Activated CD4-positive, CD25-positive, alpha-beta regulatory T cell treated with anti-CD3 and anti-CD28 coated beads, Interleukin-2, amount 50 U/mL, for 72 hours (primary cell): ENCODE measurements around the gene TTLL13.

Experiments used
- DNase-seq: peaks from one replicate; pipeline ENCODE4 v3.0.0; 2021

TTLL13 gene

GRCh38 chr15:90217671-90218394, 31.5 kb upstream of the TTLL13 start:
- no peak for DNase-seq

- peak; percentile 57 for DNase-seq
Measured at GRCh38 chr15:90219421-90220141, 29.8 kb upstream of the TTLL13 start.

GRCh38 chr15:90221246-90221900, 28.0 kb upstream of the TTLL13 start:
- DNase-seq, result no peak

GRCh38 chr15:90222547-90222946, 26.8 kb upstream of the TTLL13 start:
- no peak for DNase-seq

DNA sequence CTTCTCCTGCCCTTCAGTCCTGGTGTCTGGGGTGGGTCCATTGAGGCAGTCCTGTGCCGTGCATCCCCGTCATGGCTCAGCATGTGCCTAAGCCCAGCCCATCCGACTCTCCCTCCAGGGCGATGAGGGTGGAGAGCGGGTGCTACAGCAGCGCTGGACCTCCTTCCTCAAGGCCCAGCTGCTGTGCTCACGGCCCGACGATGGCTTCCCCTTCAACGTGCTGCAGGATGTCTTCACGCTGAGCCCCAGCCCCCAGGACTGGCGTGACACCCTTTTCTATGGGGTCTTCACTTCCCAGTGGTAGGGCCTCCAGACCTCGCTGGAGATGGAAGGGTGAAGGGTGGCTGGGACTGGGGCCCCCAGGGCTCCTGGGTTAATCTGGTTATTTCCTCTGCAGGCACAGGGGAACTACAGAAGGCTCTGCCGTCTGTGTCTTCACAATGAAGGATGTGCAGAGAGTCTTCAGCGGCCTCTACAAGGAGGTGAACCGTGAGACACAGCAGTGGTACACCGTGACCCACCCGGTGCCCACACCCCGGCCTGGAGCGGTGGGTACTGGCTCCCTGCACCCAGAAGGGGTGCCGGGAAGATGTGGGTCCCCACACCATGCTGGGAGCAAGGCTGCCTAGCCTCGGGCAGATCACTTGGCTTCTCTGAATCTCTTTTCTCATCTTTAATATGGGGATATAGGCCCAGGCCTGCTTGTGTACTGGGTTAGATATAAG, 25.8 kb upstream of the TTLL13 start:
- DNase-seq, result no peak

DNA sequence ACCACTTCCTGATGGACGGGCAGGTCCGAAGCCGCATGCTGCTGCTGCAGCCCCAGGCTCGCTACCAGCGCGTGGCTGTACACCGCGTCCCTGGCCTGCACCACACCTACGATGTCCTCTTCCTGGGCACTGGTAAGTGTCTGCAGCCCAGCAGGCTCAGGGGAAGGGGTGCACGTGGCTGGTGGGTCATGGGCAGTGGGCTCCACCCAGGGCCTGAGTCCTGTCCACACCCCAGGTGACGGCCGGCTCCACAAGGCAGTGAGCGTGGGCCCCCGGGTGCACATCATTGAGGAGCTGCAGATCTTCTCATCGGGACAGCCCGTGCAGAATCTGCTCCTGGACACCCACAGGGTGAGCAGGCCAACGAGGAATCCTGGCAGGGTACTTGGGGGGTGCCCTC, 24.3 kb upstream of the TTLL13 start:
- no peak for DNase-seq

DNA sequence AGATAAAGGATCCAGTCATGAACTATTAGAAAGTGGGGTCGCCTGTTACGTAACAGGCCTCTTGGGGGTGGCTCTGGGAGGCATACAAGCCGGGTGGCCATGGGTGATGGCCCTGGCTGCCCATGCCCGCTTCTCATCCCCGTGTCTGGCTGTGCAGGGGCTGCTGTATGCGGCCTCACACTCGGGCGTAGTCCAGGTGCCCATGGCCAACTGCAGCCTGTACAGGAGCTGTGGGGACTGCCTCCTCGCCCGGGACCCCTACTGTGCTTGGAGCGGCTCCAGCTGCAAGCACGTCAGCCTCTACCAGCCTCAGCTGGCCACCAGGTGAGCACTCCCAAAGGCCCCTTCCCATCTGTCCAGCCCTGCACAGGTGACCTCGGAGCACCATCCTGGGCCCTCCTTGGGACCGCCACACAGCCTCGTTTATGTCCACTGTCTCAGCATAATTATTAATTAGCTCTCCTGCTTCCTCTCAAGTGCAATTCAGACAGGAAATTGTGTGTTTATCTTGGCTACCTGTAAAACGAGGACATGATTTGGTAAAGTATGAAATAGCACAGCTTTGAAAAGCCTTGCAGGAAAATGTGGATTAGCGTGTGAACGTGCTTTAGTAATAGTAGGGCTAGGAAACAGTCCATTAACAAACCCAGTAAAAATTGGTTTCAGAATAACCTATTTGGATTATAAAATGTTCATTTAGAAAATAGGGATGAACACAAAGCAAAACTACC, 23.7 kb upstream of the TTLL13 start:
- DNase-seq, result no peak

DNA sequence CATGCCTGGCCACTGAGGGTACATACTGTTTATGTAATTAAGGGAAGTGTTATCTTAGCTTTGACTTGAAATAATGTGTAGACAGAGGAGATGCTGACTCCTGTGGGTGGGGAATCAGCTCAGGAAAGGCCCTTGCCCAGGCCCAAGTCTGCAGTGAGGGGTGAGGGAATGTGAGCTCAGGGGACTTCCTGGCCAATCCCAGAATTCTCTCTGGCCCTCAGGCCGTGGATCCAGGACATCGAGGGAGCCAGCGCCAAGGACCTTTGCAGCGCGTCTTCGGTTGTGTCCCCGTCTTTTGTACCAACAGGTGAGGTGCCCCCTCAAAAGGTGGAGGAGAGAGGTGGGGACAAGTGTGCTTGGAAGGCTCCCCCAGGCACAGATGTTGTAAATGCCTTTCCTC, 22.0 kb upstream of the TTLL13 start:
- no peak for DNase-seq

DNA sequence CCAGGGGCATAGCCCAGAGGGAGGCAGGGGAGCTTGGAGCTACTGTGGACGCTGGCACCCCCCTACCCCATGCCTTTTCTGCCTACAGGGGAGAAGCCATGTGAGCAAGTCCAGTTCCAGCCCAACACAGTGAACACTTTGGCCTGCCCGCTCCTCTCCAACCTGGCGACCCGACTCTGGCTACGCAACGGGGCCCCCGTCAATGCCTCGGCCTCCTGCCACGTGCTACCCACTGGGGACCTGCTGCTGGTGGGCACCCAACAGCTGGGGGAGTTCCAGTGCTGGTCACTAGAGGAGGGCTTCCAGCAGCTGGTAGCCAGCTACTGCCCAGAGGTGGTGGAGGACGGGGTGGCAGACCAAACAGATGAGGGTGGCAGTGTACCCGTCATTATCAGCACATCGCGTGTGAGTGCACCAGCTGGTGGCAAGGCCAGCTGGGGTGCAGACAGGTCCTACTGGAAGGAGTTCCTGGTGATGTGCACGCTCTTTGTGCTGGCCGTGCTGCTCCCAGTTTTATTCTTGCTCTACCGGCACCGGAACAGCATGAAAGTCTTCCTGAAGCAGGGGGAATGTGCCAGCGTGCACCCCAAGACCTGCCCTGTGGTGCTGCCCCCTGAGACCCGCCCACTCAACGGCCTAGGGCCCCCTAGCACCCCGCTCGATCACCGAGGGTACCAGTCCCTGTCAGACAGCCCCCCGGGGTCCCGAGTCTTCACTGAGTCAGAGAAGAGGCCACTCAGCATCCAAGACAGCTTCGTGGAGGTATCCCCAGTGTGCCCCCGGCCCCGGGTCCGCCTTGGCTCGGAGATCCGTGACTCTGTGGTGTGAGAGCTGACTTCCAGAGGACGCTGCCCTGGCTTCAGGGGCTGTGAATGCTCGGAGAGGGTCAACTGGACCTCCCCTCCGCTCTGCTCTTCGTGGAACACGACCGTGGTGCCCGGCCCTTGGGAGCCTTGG, 21.3 kb upstream of the TTLL13 start:
- no peak for DNase-seq

- no peak for DNase-seq
Measured at GRCh38 chr15:90228960-90229359, 20.4 kb upstream of the TTLL13 start.

- no peak for DNase-seq
Measured at GRCh38 chr15:90230071-90230494, 19.3 kb upstream of the TTLL13 start.

- DNase-seq, result no peak
Measured at GRCh38 chr15:90230610-90231009, 18.7 kb upstream of the TTLL13 start.

- peak; percentile 60 for DNase-seq
Measured at GRCh38 chr15:90231028-90232017, 18.0 kb upstream of the TTLL13 start.

GRCh38 chr15:90232196-90232595, 17.2 kb upstream of the TTLL13 start:
- no peak for DNase-seq

DNA sequence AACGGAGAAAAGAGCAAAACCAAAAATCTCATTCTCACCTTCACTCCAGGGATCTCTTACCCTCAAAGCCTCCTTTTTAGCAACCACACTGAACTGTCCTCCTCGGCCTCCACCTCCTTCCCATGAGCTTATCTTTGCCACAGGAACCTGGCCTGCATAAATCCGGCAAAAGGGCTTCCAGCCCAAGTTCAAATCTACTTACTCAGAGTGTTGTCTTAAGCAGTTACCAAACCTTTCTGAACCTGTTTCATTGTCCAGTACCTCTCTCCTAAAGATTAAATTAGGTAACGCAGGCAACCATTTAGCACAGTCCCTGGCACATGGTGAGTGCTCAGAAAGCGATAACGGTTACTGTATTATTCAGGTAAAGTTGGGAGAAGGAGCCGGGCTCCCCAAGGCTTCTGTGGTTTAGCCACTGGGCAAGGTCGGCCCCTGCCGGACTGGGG, 16.4 kb upstream of the TTLL13 start:
- no peak for DNase-seq

- DNase-seq, result peak; percentile 97
Measured at GRCh38 chr15:90233387-90234095, 15.8 kb upstream of the TTLL13 start, which contains the start of gene CIB1. TSS of gene CIB1 (minus strand) at chr15:90233941. CDS start at chr15:90233885, 56 bp downstream.

DNA sequence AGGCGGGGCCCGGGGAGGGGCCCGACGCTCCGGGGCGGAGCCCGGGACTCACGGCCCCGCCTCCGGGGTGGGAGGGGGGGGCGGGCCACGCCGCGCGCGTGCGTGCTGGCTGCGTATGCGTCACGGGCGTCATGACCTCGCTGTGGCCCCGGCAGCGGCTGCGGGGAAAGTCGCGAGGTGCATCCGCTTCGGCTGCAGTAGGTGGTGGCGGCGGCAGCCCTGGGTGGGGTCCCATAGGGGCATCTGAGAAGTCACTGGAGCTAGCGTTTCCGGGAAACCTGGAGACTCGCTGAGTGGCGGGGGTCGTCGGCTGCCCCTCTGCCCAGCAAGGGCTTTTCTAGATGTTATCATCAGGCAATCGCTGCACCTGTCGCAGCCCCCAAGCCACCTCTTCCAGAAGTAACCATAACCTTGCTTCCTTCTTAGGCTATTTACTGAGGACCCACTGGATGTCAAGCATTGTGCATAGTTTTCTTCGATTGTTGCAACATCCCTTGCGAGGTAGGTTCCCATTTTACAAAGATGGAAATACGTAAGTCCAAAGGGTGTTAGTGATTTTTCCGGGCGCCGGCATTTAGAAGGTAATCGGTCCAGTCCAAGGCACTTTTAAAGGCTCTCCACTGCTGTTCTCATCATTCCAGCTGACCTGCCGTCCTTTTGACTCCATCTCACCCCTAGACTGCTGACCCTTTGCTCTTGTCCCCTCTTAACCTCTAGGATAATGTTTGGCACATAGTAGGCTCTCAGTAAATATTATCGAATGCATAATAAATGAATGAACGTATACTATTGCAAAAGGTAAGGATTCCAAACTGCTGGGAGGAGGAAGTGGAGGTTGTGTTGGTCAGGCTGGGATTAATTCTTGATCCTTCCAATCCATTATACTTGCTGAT, 15.0 kb upstream of the TTLL13 start, which contains the start of gene GDPGP1:
Gene GDPGP1 (plus strand): TSS at position 114 of the 893 bp plus-strand sequence. CDS start 6,700 bp downstream, outside the sequence.
- no peak for DNase-seq

DNA sequence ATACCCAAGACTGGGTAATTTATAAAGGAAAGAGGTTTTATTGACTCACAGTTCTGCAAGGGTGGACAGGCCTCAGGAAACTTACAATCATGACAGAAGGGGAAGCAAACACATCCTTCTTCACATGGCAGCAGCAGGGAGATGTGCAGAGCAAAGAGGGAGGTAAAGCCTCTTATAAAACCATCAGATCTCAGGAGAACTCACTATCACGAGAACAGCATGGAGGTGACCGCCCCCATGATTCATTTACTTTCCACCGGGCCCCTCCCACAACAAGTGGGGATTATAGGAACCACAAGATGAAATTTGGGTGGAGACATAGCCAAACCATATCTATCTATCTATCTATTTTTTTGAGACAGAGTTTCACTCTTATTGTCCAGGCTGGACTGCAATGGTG, 10.0 kb upstream of the TTLL13 start:
- no peak for DNase-seq
